Astrocyte (in vitro differentiated cells and primary cell): ENCODE results near the gene DPP4. TPM values are rescaled to one million over a fixed set of nuclear protein-coding genes. Genes with fewer than 3 reads are reported as not detected.

Source experiments
- DNase-seq: peaks from one replicate; pipeline ENCODE4 v3.0.0-alpha.2; 2010; ENCODE audit warnings: low read depth
- FAIRE-seq: peaks from 2 replicates; lab custom pipeline; 2011; peaks lifted over from hg19 to GRCh38; lab: Jason Lieb, UNC
- H2AFZ ChIP-seq: 2 replicates; pipeline ENCODE4 v1.6.0; 2012; ENCODE audit warnings: low read depth, low read length, inconsistent platforms
- H3K27ac ChIP-seq: 2 replicates; pipeline ENCODE4 v1.5.1; 2011; ENCODE audit warnings: low read depth, low read length, inconsistent platforms
- H3K27me3 ChIP-seq: 2 replicates; pipeline ENCODE4 v1.6.0; 2011; ENCODE audit warnings: low read length, inconsistent platforms; ENCODE audit not compliant: insufficient read depth
- H3K36me3 ChIP-seq: 2 replicates; pipeline ENCODE4 v1.5.1; 2011; ENCODE audit warnings: low read length, inconsistent platforms; ENCODE audit not compliant: insufficient read depth
- H3K4me1 ChIP-seq: 2 replicates; pipeline ENCODE4 v1.5.1; 2011; ENCODE audit warnings: low read length, inconsistent platforms; ENCODE audit not compliant: insufficient read depth
- H3K4me2 ChIP-seq: 2 replicates; pipeline ENCODE4 v1.6.0; 2012; ENCODE audit warnings: low read length, inconsistent platforms
- H3K4me3 ChIP-seq: 2 replicates; pipeline ENCODE4 v1.5.1; 2011; ENCODE audit warnings: low read depth, mild to moderate bottlenecking, low read length, inconsistent platforms; ENCODE audit not compliant: insufficient read depth
- H3K79me2 ChIP-seq: 2 replicates; pipeline ENCODE4 v1.6.0; 2012; ENCODE audit warnings: mild to moderate bottlenecking, low read length, inconsistent platforms; ENCODE audit not compliant: insufficient read depth
- H3K9ac ChIP-seq: 2 replicates; pipeline ENCODE4 v1.6.0; 2012; ENCODE audit warnings: mild to moderate bottlenecking, low read length, inconsistent platforms
- H3K9me3 ChIP-seq: 2 replicates; pipeline ENCODE4 v1.5.1; 2012; ENCODE audit warnings: low read depth, mild to moderate bottlenecking, low read length, inconsistent platforms; ENCODE audit not compliant: insufficient read depth
- H4K20me1 ChIP-seq: 2 replicates; pipeline ENCODE4 v1.6.0; 2012; ENCODE audit warnings: low read length, inconsistent platforms; ENCODE audit not compliant: insufficient read depth
- H3K27ac Mint-ChIP-seq: one replicate; pipeline ENCODE4 v1.8.0; 2021; ENCODE audit warnings: mild to moderate bottlenecking, mixed read lengths; ENCODE audit not compliant: unreplicated experiment
- H3K27me3 Mint-ChIP-seq: one replicate; pipeline ENCODE4 v1.8.0; 2021; ENCODE audit warnings: low read depth, mixed read lengths; ENCODE audit not compliant: unreplicated experiment
- H3K36me3 Mint-ChIP-seq: one replicate; pipeline ENCODE4 v1.8.0; 2021; ENCODE audit warnings: low read depth, mixed read lengths; ENCODE audit not compliant: unreplicated experiment
- H3K4me1 Mint-ChIP-seq: one replicate; pipeline ENCODE4 v1.8.0; 2021; ENCODE audit warnings: low read depth, mixed read lengths; ENCODE audit not compliant: unreplicated experiment
- H3K4me3 Mint-ChIP-seq: one replicate; pipeline ENCODE4 v1.8.0; 2021; ENCODE audit warnings: mild to moderate bottlenecking, moderate library complexity, mixed read lengths; ENCODE audit not compliant: unreplicated experiment
- H3K9me3 Mint-ChIP-seq: one replicate; pipeline ENCODE4 v1.8.0; 2021; ENCODE audit warnings: mild to moderate bottlenecking, mixed read lengths; ENCODE audit not compliant: unreplicated experiment
- CTCF ChIP-seq: IDR thresholded peaks from 2 replicates; pipeline ENCODE4 v1.5.1; 2011; ENCODE audit warnings: low read depth, mild to moderate bottlenecking, inconsistent platforms, low read length, moderate library complexity; ENCODE audit not compliant: insufficient read depth
- EZH2 ChIP-seq: IDR thresholded peaks from 2 replicates; pipeline ENCODE4 v1.6.1; 2012; ENCODE audit warnings: mild to moderate bottlenecking, low read length, inconsistent platforms; ENCODE audit not compliant: insufficient read depth
- total RNA-seq: library from RNA; stranded (reverse); gene quantifications from 2 replicates; pipeline ENCODE4 v1.2.1, GENCODE V29; 2021

The DPP4 gene
- total RNA-seq, 1 donor from 2014 or later = 5.3 TPM

- no peaks in the 10 kb centered on the region for H3K27me3 Mint-ChIP-seq
- DNase-seq = no peak
Observed at GRCh38 chr2:162021516-162022058, 52.4 kb downstream of the DPP4 start.

GRCh38 chr2:162018530-162018929 is 55.5 kb downstream of the DPP4 start:
- Histone ChIP-seq H3K4me3 (no peak overlapping the region), H3K4me2 (no peak overlapping the region), H3K9ac (no peak overlapping the region), H3K4me1 (no peaks in the 10 kb centered on the region), H3K27ac (no peak overlapping the region), H4K20me1 (no peaks in the 10 kb centered on the region), H2AFZ (no peak overlapping the region), H3K36me3 (no peaks in the 10 kb centered on the region), H3K27me3 (no peaks in the 10 kb centered on the region), H3K9me3 (no peaks in the 10 kb centered on the region), H3K79me2 (no peaks in the 10 kb centered on the region)
- DNase-seq (no peak), FAIRE-seq (no peak)
- TF ChIP-seq CTCF = no peak
- TF ChIP-seq EZH2 = no peak
- no peak overlapping the region for H3K4me3 Mint-ChIP-seq
- no peaks in the 10 kb centered on the region for H3K36me3 Mint-ChIP-seq
- H3K4me1 Mint-ChIP-seq = peaks cover 2% of the 10 kb centered on the region
- H3K27me3 Mint-ChIP-seq = no peaks in the 10 kb centered on the region
- H3K9me3 Mint-ChIP-seq = no peaks in the 10 kb centered on the region
- no peak overlapping the region for H3K27ac Mint-ChIP-seq

More at GRCh38 chr2:162021516-162022058, 52.4 kb downstream of the DPP4 start:
- FAIRE-seq = no peak
- Histone ChIP-seq H3K4me3 (no peak overlapping the region), H3K27ac (no peak overlapping the region), H3K4me2 (no peak overlapping the region), H3K79me2 (no peaks in the 10 kb centered on the region), H3K27me3 (no peaks in the 10 kb centered on the region), H3K9ac (no peak overlapping the region), H2AFZ (no peak overlapping the region), H3K4me1 (peaks cover 3% of the 10 kb centered on the region), H3K9me3 (no peaks in the 10 kb centered on the region), H4K20me1 (no peaks in the 10 kb centered on the region), H3K36me3 (no peaks in the 10 kb centered on the region)
- Mint-ChIP-seq H3K9me3 (peaks cover 2% of the 10 kb centered on the region), H3K4me1 (peaks cover 17% of the 10 kb centered on the region), H3K4me3 (no peak overlapping the region), H3K27ac (no peak overlapping the region), H3K36me3 (no peaks in the 10 kb centered on the region)
- TF ChIP-seq EZH2 (no peak), CTCF (no peak)

DNA sequence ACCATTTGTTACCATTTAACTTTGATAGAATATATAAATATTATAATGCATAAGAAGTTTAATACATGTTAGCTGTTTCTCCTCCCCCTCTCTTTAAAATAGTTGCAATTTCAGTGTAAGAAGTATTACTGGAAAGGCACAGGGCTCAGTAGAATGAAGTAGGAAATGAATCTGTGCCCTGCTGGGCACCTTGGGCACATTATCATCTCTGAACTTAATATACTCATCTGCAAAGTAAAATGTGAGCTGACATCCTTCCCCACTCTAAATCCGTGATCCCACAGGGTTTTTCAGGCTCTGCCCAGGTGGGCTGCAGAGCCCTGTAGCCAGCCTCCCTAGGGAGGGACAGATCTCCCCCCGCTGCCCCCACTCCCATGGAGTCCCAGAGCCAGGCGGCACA is 56.8 kb downstream of the DPP4 start:
- Histone ChIP-seq H4K20me1 (no peaks in the 10 kb centered on the region), H3K9me3 (no peaks in the 10 kb centered on the region), H2AFZ (no peak overlapping the region), H3K4me2 (no peak overlapping the region), H3K79me2 (no peaks in the 10 kb centered on the region), H3K27ac (no peak overlapping the region), H3K4me3 (no peak overlapping the region), H3K27me3 (no peaks in the 10 kb centered on the region), H3K36me3 (no peaks in the 10 kb centered on the region), H3K9ac (no peak overlapping the region), H3K4me1 (no peaks in the 10 kb centered on the region)
- DNase-seq (no peak), FAIRE-seq (no peak)
- TF ChIP-seq EZH2 = no peak
- no peak for TF ChIP-seq CTCF
- H3K27me3 Mint-ChIP-seq = no peaks in the 10 kb centered on the region
- no peaks in the 10 kb centered on the region for H3K36me3 Mint-ChIP-seq
- no peak overlapping the region for H3K4me3 Mint-ChIP-seq
- H3K4me1 Mint-ChIP-seq = no peaks in the 10 kb centered on the region
- H3K27ac Mint-ChIP-seq = no peak overlapping the region
- H3K9me3 Mint-ChIP-seq = no peaks in the 10 kb centered on the region
